DLD1 (cell line): ENCODE measurements around the gene STUM.
"Not testable (repeated sequence)": the region's sequence is repeated elsewhere in the genome, so short reads cannot be mapped to it uniquely, and the experiment has no call there.

Experiments
- in situ Hi-C: cut with HindIII; loops from 2 replicates; pipeline ENCODE4 v1.10.0; 2017; ENCODE audit warnings: low sequenced_read_pairs

The STUM gene

GRCh38 chr1:226548256-226549093, at the start of gene STUM:
STUM (plus strand) TSS chr1:226548764; CDS start chr1:226548905, 141 bp downstream.
- in situ Hi-C loops, result loop anchor here (10.0 kb wide), 1 partner anchor 56 kb away; no protein-coding TSS in a partner anchor

GRCh38 chr1:226499699-226500098, 48.9 kb upstream of the STUM start:
- in situ Hi-C loops, result not testable (repeated sequence)

GRCh38 chr1:226506021-226506420, 42.5 kb upstream of the STUM start:
- in situ Hi-C loops, result no loop called here

- in situ Hi-C loops, result no loop called here
These were observed 41.6 kb upstream of the STUM start for GRCh38 chr1:226506921-226507320.

- in situ Hi-C loops, result no loop called here
These were observed 38.1 kb upstream of the STUM start for GRCh38 chr1:226510453-226510852.

- in situ Hi-C loops, result no loop called here
These were observed 37.3 kb upstream of the STUM start for GRCh38 chr1:226511296-226511695.

GRCh38 chr1:226512076-226512728, 36.4 kb upstream of the STUM start:
- in situ Hi-C loops, result no loop called here

GRCh38 chr1:226518375-226518774, 30.2 kb upstream of the STUM start:
- in situ Hi-C loops, result no loop called here

GRCh38 chr1:226519135-226519534, 29.4 kb upstream of the STUM start:
- in situ Hi-C loops, result no loop called here

- in situ Hi-C loops, result no loop called here
These were observed 28.6 kb upstream of the STUM start for GRCh38 chr1:226519716-226520598.

- in situ Hi-C loops, result no loop called here
These were observed 27.8 kb upstream of the STUM start for GRCh38 chr1:226520640-226521355.

- in situ Hi-C loops, result no loop called here
These were observed 24.7 kb upstream of the STUM start for GRCh38 chr1:226523646-226524406.

- in situ Hi-C loops, result no loop called here
These were observed 24.0 kb upstream of the STUM start for GRCh38 chr1:226524547-226524946.

- in situ Hi-C loops, result no loop called here
These were observed 22.8 kb upstream of the STUM start for GRCh38 chr1:226525750-226526149.

GRCh38 chr1:226526801-226527595, 21.6 kb upstream of the STUM start:
- in situ Hi-C loops, result no loop called here

GRCh38 chr1:226529891-226530290, 18.7 kb upstream of the STUM start:
- in situ Hi-C loops, result no loop called here

GRCh38 chr1:226530591-226530990, 18.0 kb upstream of the STUM start:
- in situ Hi-C loops, result no loop called here

GRCh38 chr1:226531360-226532093, 17.0 kb upstream of the STUM start:
- in situ Hi-C loops, result no loop called here
